Measurements from ENCODE around the gene TMEM184B. TPM values are rescaled to one million over a fixed set of nuclear protein-coding genes. Genes with fewer than 3 reads are reported as not detected.

Gene TMEM184B
- total and polyA plus RNA-seq, 10 donors: 5.0 to 105 (median 45.1) TPM

- Histone ChIP-seq H3K27ac (peak overlapping the region in 4 of 8 donors; percentile 14 to 92 (median 26)), H3K27me3 (replicated peaks in 1 of 7) (no peaks in the 10 kb centered on the region), H3K4me1 (peaks cover 18 to 81% (median 67%) of the 10 kb centered on the region in 6 donors), H3K36me3 (no peaks in the 10 kb centered on the region), H3K9me3 (no peaks in the 10 kb centered on the region), H3K4me3 (peak overlapping the region in 1 of 8 donors; percentile 97)
- no peak for DNase-seq
- 65 to 81% (median 78%) methylated on average over 13 of the region's 13 CpGs for WGBS, 5 donors
- TF ChIP-seq POLR2A (IDR thresholded peaks at IDR 0.05): no peak
- TF ChIP-seq POLR2AphosphoS5 (IDR thresholded peaks at IDR 0.05): no peak
- no peak for TF ChIP-seq CTCF (IDR thresholded peaks at IDR 0.05 in 8 of 11, conservative IDR thresholded peaks at IDR 0.05 in 3 of 11)
- intact Hi-C loops (cut with DNase I; ENCODE audit: low total_unique reads): no loop called here
These were observed 2.5 kb downstream of the TMEM184B start for GRCh38 chr22:38270091-38270992.

GRCh38 chr22:38269466-38269865 is 3.3 kb downstream of the TMEM184B start:
- 93 to 96% (median 95%) methylated on average over 7 of the region's 7 CpGs for WGBS, 5 donors
- intact Hi-C loops (cut with DNase I; ENCODE audit: low total_unique reads): no loop called here
- peaks cover 18 to 90% (median 69%) of the 10 kb centered on the region in 6 donors for H3K4me1 ChIP-seq

GRCh38 chr22:38267086-38267485 is 5.7 kb downstream of the TMEM184B start:
- Histone ChIP-seq H3K36me3 (peaks cover 0 to 19% (median 0%) of the 10 kb centered on the region in 6 donors), H3K4me1 (peaks cover 18 to 96% (median 66%) of the 10 kb centered on the region in 6 donors), H3K4me3 (no peak overlapping the region), H3K27me3 (replicated peaks in 1 of 7) (no peaks in the 10 kb centered on the region), H3K27ac (peak overlapping the region; percentile 54 to 92 (median 78)), H3K9me3 (no peaks in the 10 kb centered on the region)
- TF ChIP-seq CTCF (IDR thresholded peaks at IDR 0.05 in 8 of 11, conservative IDR thresholded peaks at IDR 0.05 in 3 of 11): no peak
- TF ChIP-seq POLR2AphosphoS5 (IDR thresholded peaks at IDR 0.05): peak in 2 of 3 donors; percentile 31 to 68
- WGBS, 5 donors: 27 to 39% (median 35%) methylated on average over 4 of the region's 4 CpGs
- no peak for DNase-seq
- intact Hi-C loops (cut with DNase I; ENCODE audit: low total_unique reads): no loop called here

More at GRCh38 chr22:38269466-38269865, 3.3 kb downstream of the TMEM184B start:
- TF ChIP-seq CTCF (IDR thresholded peaks at IDR 0.05 in 8 of 11, conservative IDR thresholded peaks at IDR 0.05 in 3 of 11) (no peak), POLR2AphosphoS5 (IDR thresholded peaks at IDR 0.05) (no peak), POLR2A (IDR thresholded peaks at IDR 0.05) (no peak)
- Histone ChIP-seq H3K27me3 (replicated peaks in 1 of 7) (no peaks in the 10 kb centered on the region), H3K36me3 (peaks cover 0 to 4% (median 0%) of the 10 kb centered on the region in 6 donors), H3K27ac (peak overlapping the region in 3 of 8 donors; percentile 20 to 92 (median 37)), H3K9me3 (no peaks in the 10 kb centered on the region), H3K4me3 (no peak overlapping the region)
- DNase-seq: no peak

- Histone ChIP-seq H3K27me3 (replicated peaks in 1 of 7) (no peaks in the 10 kb centered on the region), H3K36me3 (peaks cover 0 to 19% (median 0%) of the 10 kb centered on the region in 6 donors), H3K27ac (peak overlapping the region; percentile 54 to 92 (median 78)), H3K4me1 (peaks cover 20 to 95% (median 65%) of the 10 kb centered on the region in 6 donors), H3K4me3 (no peak overlapping the region), H3K9me3 (no peaks in the 10 kb centered on the region)
- WGBS, 5 donors: 29 to 54% (median 41%) methylated on average over 8 of the region's 8 CpGs
- no peak for DNase-seq
- TF ChIP-seq POLR2AphosphoS5 (IDR thresholded peaks at IDR 0.05): no peak
- no peak for TF ChIP-seq POLR2A (IDR thresholded peaks at IDR 0.05)
- no peak for TF ChIP-seq CTCF (IDR thresholded peaks at IDR 0.05 in 8 of 11, conservative IDR thresholded peaks at IDR 0.05 in 3 of 11)
- intact Hi-C loops (cut with DNase I; ENCODE audit: low total_unique reads): no loop called here
These were observed 6.7 kb downstream of the TMEM184B start for GRCh38 chr22:38266120-38266519.

Data from spleen (tissue), 11 donors.